HepG2 (cell line): ENCODE data around the gene TK2. TPM values are rescaled to one million over a fixed set of nuclear protein-coding genes. Genes with fewer than 3 reads are reported as not detected.

Experiments
- ATAC-seq: fragments of 200-7000 bp; cut with Tn5 transposase; 3 replicates; pipeline ENCODE4 v1.9.1; 2020; ENCODE audit warnings: mild to moderate bottlenecking, moderate library complexity
- BruUV-seq: library from RNA; stranded (reverse); fragments of 400-500 nt; replicated peaks from 2 replicates; lab custom pipeline; 2021; lab: Mats Ljungman, UMichigan
- CTCF ChIA-PET: fragments of 300-600 bp; formaldehyde crosslinking; extraction: SDS; loops from one replicate; lab custom pipeline; 2021; ENCODE audit warnings: low total read pairs, inconsistent platforms, low intra/inter-chr PET ratio; lab: Yijun Ruan, JAX
- POLR2A ChIA-PET: fragments of 350-600 bp; sonication (Branson Sonifier 250); formaldehyde crosslinking; loops from one replicate; lab custom pipeline; 2020; ENCODE audit warnings: antibody characterized with exemption, inconsistent platforms; lab: Yijun Ruan, JAX
- DNase-seq: peaks from one replicate; pipeline ENCODE4 v3.0.0-alpha.2; 2015; ENCODE audit warnings: low spot score
- FAIRE-seq: peaks from 3 replicates; lab custom pipeline; 2011; peaks lifted over from hg19 to GRCh38; lab: Jason Lieb, UNC
- H2AFZ ChIP-seq: one replicate; pipeline ENCODE4 v1.6.1; 2011; ENCODE audit warnings: low read length, inconsistent platforms
- H3K27ac ChIP-seq: fragments of 300-600 bp; 3 replicates; pipeline ENCODE4 v1.8.0; 2011; ENCODE audit warnings: mixed run types, mild to moderate bottlenecking, mixed read lengths, low read length, inconsistent platforms; ENCODE audit not compliant: insufficient read depth; ENCODE audit errors: extremely low read length
- H3K27me3 ChIP-seq, 2 experiments: fragments of 200-600 bp in 1 of 2; 2 replicates in 1 of 2; 3 replicates in 1 of 2; pipeline versions ENCODE4 v1.6.0 to v1.8.0; 2011; ENCODE audit warnings: low read length in 2 of 2, mild to moderate bottlenecking in 2 of 2, moderate library complexity in 2 of 2, inconsistent platforms in 1 of 2; ENCODE audit not compliant: insufficient read depth in 2 of 2, control insufficient read depth in 1 of 2
- H3K36me3 ChIP-seq, 2 experiments: fragments of 200-600 bp in 1 of 2; replicated peaks in 1 of 2; 2 replicates in 1 of 2; 3 replicates in 1 of 2; pipeline versions ENCODE4 v1.5.1 to v1.8.0; 2011; ENCODE audit warnings: low read length in 2 of 2, inconsistent platforms in 1 of 2; ENCODE audit not compliant: insufficient read depth in 2 of 2, control insufficient read depth in 1 of 2
- H3K4me1 ChIP-seq: 2 replicates; pipeline ENCODE4 v1.5.1; 2012; ENCODE audit warnings: low read length, inconsistent platforms; ENCODE audit not compliant: insufficient read depth
- H3K4me2 ChIP-seq: 2 replicates; pipeline ENCODE4 v1.6.0; 2011; ENCODE audit warnings: low read depth, low read length, inconsistent platforms
- H3K4me3 ChIP-seq, 3 experiments: fragments of 200-600 bp in 1 of 3; sonication (generic), shearing (Covaris generic) in 1 of 3; replicated peaks in 1 of 3; 2 replicates each; pipeline ENCODE4 v1.5.1; 2011 to 2016; ENCODE audit warnings: low read length in 3 of 3, inconsistent platforms in 2 of 3, low read depth in 2 of 3, mild to moderate bottlenecking in 2 of 3, control low read depth in 1 of 3, mixed read lengths in 1 of 3; ENCODE audit not compliant: insufficient read depth in 1 of 3
- H3K79me2 ChIP-seq: one replicate; pipeline ENCODE4 v1.6.1; 2011; ENCODE audit warnings: low read length, inconsistent platforms; ENCODE audit not compliant: insufficient read depth
- H3K9ac ChIP-seq: 2 replicates; pipeline ENCODE4 v1.6.0; 2011; ENCODE audit warnings: mild to moderate bottlenecking, low read depth, low read length, inconsistent platforms; ENCODE audit not compliant: insufficient read depth
- H3K9me3 ChIP-seq: 2 replicates; pipeline ENCODE4 v1.5.1; 2012; ENCODE audit warnings: mild to moderate bottlenecking, low read length
- H4K20me1 ChIP-seq: 2 replicates; pipeline ENCODE4 v1.6.0; 2011; ENCODE audit warnings: inconsistent platforms, mild to moderate bottlenecking, low read length, moderate library complexity; ENCODE audit not compliant: insufficient read depth
- ARNT2 ChIP-seq: sonication (generic); formaldehyde crosslinking; IDR thresholded peaks from 2 replicates; pipeline ENCODE4 v1.8.0; 2022; ENCODE audit warnings: mild to moderate bottlenecking, low read depth, missing genetic modification reagents, moderate library complexity
- MAFG ChIP-seq: sonication (generic); formaldehyde crosslinking; IDR thresholded peaks from 2 replicates; pipeline ENCODE4 v1.5.1; 2020; ENCODE audit warnings: mild to moderate bottlenecking, missing genetic modification reagents
- MXD4 ChIP-seq: IDR thresholded peaks from 2 replicates; pipeline ENCODE4 v1.6.1; 2016; ENCODE audit warnings: mild to moderate bottlenecking, missing biosample characterization, missing genetic modification reagents
- NR2F6 ChIP-seq, 2 experiments: IDR thresholded peaks; 2 replicates each; pipeline ENCODE4 v1.6.1; 2016; ENCODE audit warnings: antibody characterized with exemption in 1 of 2, mild to moderate bottlenecking in 1 of 2
- PITX1 ChIP-seq: sonication (generic); formaldehyde crosslinking; IDR thresholded peaks from 2 replicates; pipeline ENCODE4 v1.5.1; 2020; ENCODE audit warnings: mild to moderate bottlenecking, missing genetic modification reagents
- RAD21 ChIP-seq: fragments of 450-650 bp; formaldehyde crosslinking; IDR thresholded peaks from 2 replicates; pipeline ENCODE4 v1.5.0; 2020; ENCODE audit warnings: mild to moderate bottlenecking
- TEAD3 ChIP-seq: optimal IDR thresholded peaks from 2 replicates; pipeline ENCODE3; 2016; ENCODE audit warnings: borderline replicate concordance
- YEATS4 ChIP-seq: sonication (generic); formaldehyde crosslinking; IDR thresholded peaks from 2 replicates; pipeline ENCODE4 v1.4.0; 2020; ENCODE audit warnings: missing genetic modification reagents, borderline replicate concordance
- ZBTB14 ChIP-seq: sonication (generic); formaldehyde crosslinking; IDR thresholded peaks from 2 replicates; pipeline ENCODE4 v1.4.0; 2020; ENCODE audit warnings: missing genetic modification reagents
- ZBTB7B ChIP-seq: sonication (generic); formaldehyde crosslinking; IDR thresholded peaks from 2 replicates; pipeline ENCODE4 v1.4.0; 2020; ENCODE audit warnings: missing genetic modification reagents
- ZFP91 ChIP-seq: sonication (generic); formaldehyde crosslinking; IDR thresholded peaks from 2 replicates; pipeline ENCODE4 v1.9.0; 2022; ENCODE audit warnings: missing genetic modification reagents, mild to moderate bottlenecking, borderline replicate concordance
- ZSCAN30 ChIP-seq: sonication (generic); formaldehyde crosslinking; IDR thresholded peaks from 2 replicates; pipeline ENCODE4 v1.5.0; 2020; ENCODE audit warnings: mild to moderate bottlenecking, missing genetic modification reagents
- WGBS: methylation state at CpG from one replicate; pipeline ENCODE4 v1.1.6; 2017; ENCODE audit warnings: low lambda C conversion rate; 5-methylcytosine and 5-hydroxymethylcytosine counted together
- in situ Hi-C: cut with HindIII; loops from 2 replicates; pipeline ENCODE4 v1.10.0; 2017; ENCODE audit warnings: low pct_unique_long_range_greater_than_20kb; ENCODE audit not compliant: extremely low pct_ligation_motif_present
- intact Hi-C: fragments of 100-400 bp; cut with micrococcal nuclease; formaldehyde crosslinking; loops from one replicate; pipeline ENCODE4 v1.10.0; 2022; ENCODE audit not compliant: unreplicated experiment
- polyA plus RNA-seq, 8 experiments: library from polyadenylated mRNA; depleted of rRNA in 3 of 8; stranded (reverse) in 7 of 8; unstranded in 1 of 8; fragments of >200 nt; fragmentation: Illumina TruSeq in 4 of 8; extraction: Trizol in 4 of 8; gene quantifications; 2 replicates each; pipeline versions ENCODE4 v1.2.1 to v1.2.3, GENCODE V29; 2011 to 2016; ENCODE audit warnings: low read depth in 4 of 8, missing spikeins in 1 of 8, mixed read lengths in 1 of 8; ENCODE audit not compliant: insufficient read depth in 1 of 8
- total RNA-seq, 5 experiments: library from RNA; depleted of rRNA; stranded (reverse); fragments of >200 nt; fragmentation: Illumina TruSeq; extraction: Trizol; gene quantifications; 2 replicates each; pipeline ENCODE4 v1.2.3, GENCODE V29; 2016; ENCODE audit warnings: low read depth in 1 of 5

TK2 gene
- total and polyA plus RNA-seq, 2 of the 13 experiments (the other 11 are each of a cell fraction or from before 2014, with no cell fraction given) = 18.7 to 21.0 TPM

GRCh38 chr16:66590322-66590721 lies 40.4 kb upstream of the TK2 start:
- Histone ChIP-seq H3K27me3 (peaks cover 5 to 31% of the 10 kb centered on the region in 2 experiments; a peak in 4 of 5 replicates), H3K9me3 (no peaks in the 10 kb centered on the region), H3K79me2 (no peaks in the 10 kb centered on the region), H3K4me1 (peaks cover 7% of the 10 kb centered on the region; the same call in 1 of the 2 replicates), H3K4me2 (no peak overlapping the region), H4K20me1 (no peaks in the 10 kb centered on the region), H2AFZ (no peak overlapping the region), H3K36me3 (no peaks in the 10 kb centered on the region), H3K4me3 (no peak overlapping the region), H3K9ac (no peak overlapping the region), H3K27ac (no peak overlapping the region)
- ChIA-PET POLR2A (interaction anchor here (1.0 kb wide), 1 partner anchor 235 kb away, joined by 3 read pairs; no protein-coding TSS in a partner anchor), CTCF (no interaction called here)
- BruUV-seq = no TSS peak
- intact Hi-C loops (no loop called here), in situ Hi-C loops (no loop called here)
- ATAC-seq (no peak), FAIRE-seq (no peak), DNase-seq (no peak)
- no peak for TF ChIP-seq RAD21 (CRISPR knock-in tag)
- TF ChIP-seq ZBTB14 (CRISPR knock-in tag) = no peak
- TF ChIP-seq NR2F6 (IDR thresholded peaks at IDR 0.05) = no peak
- no peak for TF ChIP-seq NR2F6 (CRISPR knock-in tag; IDR thresholded peaks at IDR 0.05)
- WGBS = 55% methylated on average over 8 of the region's 8 CpGs

- H3K9ac ChIP-seq = no peak overlapping the region
- in situ Hi-C loops (loop anchor here (5.0 kb wide), 1 partner anchor 182 kb away; no protein-coding TSS in a partner anchor), intact Hi-C loops (loop anchor here (2.0 to 5.0 kb wide), 2 partner anchors 110 to 182 kb away; no protein-coding TSS in a partner anchor)
- ChIA-PET CTCF (interaction anchor here (1.3 kb wide), 1 partner anchor 183 kb away, joined by 6 read pairs; no protein-coding TSS in a partner anchor), POLR2A (interaction anchor here (1.0 to 1.6 kb wide), 3 partner anchors 15 to 234 kb away, joined by 3 to 4 read pairs (median 3); partner anchors contain the start of genes CKLF and CMTM3)
- no peaks in the 10 kb centered on the region for H4K20me1 ChIP-seq
- no peak overlapping the region for H2AFZ ChIP-seq
- no peak for FAIRE-seq
- no peak overlapping the region for H3K27ac ChIP-seq
- peak; percentile 95 for ATAC-seq
- H3K79me2 ChIP-seq = no peaks in the 10 kb centered on the region
- no peak overlapping the region for H3K4me3 ChIP-seq
- no peaks in the 10 kb centered on the region for H3K36me3 ChIP-seq
- no peak overlapping the region for H3K4me2 ChIP-seq
- 62% methylated on average over 7 of the region's 8 CpGs for WGBS
- H3K4me1 ChIP-seq = peaks cover 9% of the 10 kb centered on the region; the same call in 1 of the 2 replicates
- H3K9me3 ChIP-seq = no peaks in the 10 kb centered on the region
- peak; percentile 55 for DNase-seq
- peaks cover 3 to 28% of the 10 kb centered on the region in 2 experiments; a peak in 4 of 5 replicates for H3K27me3 ChIP-seq
- no TSS peak for BruUV-seq
- TF ChIP-seq ZSCAN30 (CRISPR knock-in tag) = no peak
- peak; percentile 47 for TF ChIP-seq TEAD3 (CRISPR knock-in tag)
- peak; percentile 37 for TF ChIP-seq ZFP91 (CRISPR knock-in tag)
- TF ChIP-seq MAFG (CRISPR knock-in tag) = no peak
- no peak for TF ChIP-seq MXD4 (CRISPR knock-in tag)
- no peak for TF ChIP-seq ARNT2 (CRISPR knock-in tag)
- no peak for TF ChIP-seq PITX1 (CRISPR knock-in tag)
- no peak for TF ChIP-seq YEATS4 (CRISPR knock-in tag)
- TF ChIP-seq ZBTB7B (CRISPR knock-in tag) = no peak
Observed at GRCh38 chr16:66588981-66589713, 39.2 kb upstream of the TK2 start.
